ENCODE data around the gene SEC22C. TPM values are rescaled to one million over a fixed set of nuclear protein-coding genes. Genes with fewer than 3 reads are reported as not detected.

Gene SEC22C
- polyA plus RNA-seq, 1 donor = 49.7 TPM

GRCh38 chr3:42499478-42499871, 82.3 kb downstream of the SEC22C start:
- no peak for DNase-seq

- DNase-seq = no peak
Measured at GRCh38 chr3:42498791-42499477, 82.8 kb downstream of the SEC22C start.

GRCh38 chr3:42498034-42498433, 83.7 kb downstream of the SEC22C start:
- no peak for DNase-seq

Other genes with a start within 250 kb of the SEC22C start
- not detected for gene LYZL4, start 171.4 kb downstream of the SEC22C start, polyA plus RNA-seq (ENCODE audit: insufficient read length)
- gene VIPR1, start 79.3 kb downstream of the SEC22C start, polyA plus RNA-seq (ENCODE audit: insufficient read length) = 1.9 TPM
- gene SS18L2, start 8.9 kb upstream of the SEC22C start, polyA plus RNA-seq (ENCODE audit: insufficient read length) = 23.9 TPM
- 220 TPM for gene NKTR, start 18.7 kb upstream of the SEC22C start, polyA plus RNA-seq (ENCODE audit: insufficient read length)
- 12.7 TPM for gene ZBTB47, start 71.7 kb upstream of the SEC22C start, polyA plus RNA-seq (ENCODE audit: insufficient read length)
- gene KLHL40, start 103.6 kb upstream of the SEC22C start, polyA plus RNA-seq (ENCODE audit: insufficient read length) = not detected
- gene HHATL, start 120.8 kb upstream of the SEC22C start, polyA plus RNA-seq (ENCODE audit: insufficient read length) = 0.88 TPM
- 3.8 TPM for gene CCDC13, start 191.3 kb upstream of the SEC22C start, polyA plus RNA-seq (ENCODE audit: insufficient read length)
- 145 TPM for gene HIGD1A, start 222.5 kb upstream of the SEC22C start, polyA plus RNA-seq (ENCODE audit: insufficient read length)
- 2.7 TPM for gene ACKR2, start 227.5 kb upstream of the SEC22C start, polyA plus RNA-seq (ENCODE audit: insufficient read length)

Data from left kidney (tissue), 2 donors.